Activated gamma-delta T cell treated with anti-CD3 and anti-CD28 coated beads, Interleukin-2, amount 50 U/mL, for 16 hours (primary cell): ENCODE data around the gene PIGA.

Experiments
- DNase-seq: peaks from one replicate; pipeline ENCODE4 v3.0.0-alpha.2; 2020; ENCODE audit warnings: low read depth

The PIGA gene, protein sequence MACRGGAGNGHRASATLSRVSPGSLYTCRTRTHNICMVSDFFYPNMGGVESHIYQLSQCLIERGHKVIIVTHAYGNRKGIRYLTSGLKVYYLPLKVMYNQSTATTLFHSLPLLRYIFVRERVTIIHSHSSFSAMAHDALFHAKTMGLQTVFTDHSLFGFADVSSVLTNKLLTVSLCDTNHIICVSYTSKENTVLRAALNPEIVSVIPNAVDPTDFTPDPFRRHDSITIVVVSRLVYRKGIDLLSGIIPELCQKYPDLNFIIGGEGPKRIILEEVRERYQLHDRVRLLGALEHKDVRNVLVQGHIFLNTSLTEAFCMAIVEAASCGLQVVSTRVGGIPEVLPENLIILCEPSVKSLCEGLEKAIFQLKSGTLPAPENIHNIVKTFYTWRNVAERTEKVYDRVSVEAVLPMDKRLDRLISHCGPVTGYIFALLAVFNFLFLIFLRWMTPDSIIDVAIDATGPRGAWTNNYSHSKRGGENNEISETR

DNA sequence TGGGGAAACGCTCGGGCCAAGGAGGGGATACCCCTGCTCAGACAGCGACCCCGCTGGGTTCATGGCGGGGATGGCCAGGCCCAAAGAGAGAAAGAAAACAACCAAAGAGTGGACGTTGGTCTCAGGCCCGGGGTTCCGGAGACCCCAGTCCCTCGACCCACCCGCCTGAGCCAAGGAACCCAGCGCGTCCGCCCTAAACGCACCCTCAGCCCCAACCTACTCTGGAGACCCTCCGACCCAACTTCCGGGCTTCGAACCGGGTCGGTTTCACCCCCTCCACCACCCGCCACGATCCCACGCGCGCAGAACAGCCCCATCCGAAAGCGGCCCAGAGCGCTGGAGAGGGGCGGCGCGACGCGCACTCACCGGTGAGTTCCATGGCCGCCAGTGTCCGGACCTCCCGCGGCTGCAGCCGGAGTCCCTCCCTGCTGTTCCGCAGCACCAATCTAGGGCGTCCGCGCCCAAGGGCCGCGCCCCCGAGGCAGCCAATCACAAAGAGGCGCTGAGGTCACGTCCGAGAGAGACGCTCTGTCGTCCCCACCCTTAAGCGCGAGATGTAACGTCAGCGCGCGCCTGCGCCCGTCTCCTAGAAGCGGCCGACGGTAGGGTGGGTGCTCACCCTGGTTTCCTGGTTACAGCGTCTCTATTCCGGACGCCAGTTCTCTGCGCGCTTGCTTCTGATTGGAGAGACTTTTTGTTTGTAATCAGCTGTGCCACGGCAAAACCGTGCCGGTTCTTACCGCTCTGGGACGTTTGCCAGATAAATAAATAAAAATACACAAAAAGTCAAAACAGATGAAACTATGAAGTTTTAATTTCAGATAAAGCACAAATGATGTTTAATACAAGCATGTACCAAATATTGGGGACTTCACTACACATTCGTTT, at the start of gene PIGA:
Gene PIGA, minus strand, starts transcription at position 389 of the 888 bp plus-strand sequence. CDS start 3,593 bp downstream, outside the sequence.
- DNase-seq, result peak; percentile 78

DNA sequence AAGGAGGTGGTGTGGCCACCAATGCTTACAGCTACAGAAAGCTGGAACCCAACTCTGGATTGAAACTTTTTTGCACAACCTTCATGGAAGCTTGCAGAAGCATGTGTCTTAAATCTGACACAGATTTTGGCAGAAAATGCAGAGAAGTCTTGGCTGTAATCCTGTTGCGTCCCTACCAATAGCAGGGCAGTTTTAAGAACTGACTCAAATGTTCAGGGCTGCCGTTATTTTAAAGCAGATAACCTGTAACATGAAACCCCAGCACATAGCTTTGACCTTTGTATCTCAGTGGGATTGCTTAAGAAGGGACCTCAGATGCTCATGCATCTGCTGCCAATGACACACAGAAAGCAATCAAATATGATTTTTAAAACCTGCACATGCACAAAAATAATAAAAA, 49.0 kb upstream of the PIGA start, which contains the start of gene VEGFD:
Gene VEGFD, minus strand, starts transcription at position 110 of the 400 bp plus-strand sequence. CDS start 467 bp downstream, outside the sequence.
- no peak for DNase-seq

DNA sequence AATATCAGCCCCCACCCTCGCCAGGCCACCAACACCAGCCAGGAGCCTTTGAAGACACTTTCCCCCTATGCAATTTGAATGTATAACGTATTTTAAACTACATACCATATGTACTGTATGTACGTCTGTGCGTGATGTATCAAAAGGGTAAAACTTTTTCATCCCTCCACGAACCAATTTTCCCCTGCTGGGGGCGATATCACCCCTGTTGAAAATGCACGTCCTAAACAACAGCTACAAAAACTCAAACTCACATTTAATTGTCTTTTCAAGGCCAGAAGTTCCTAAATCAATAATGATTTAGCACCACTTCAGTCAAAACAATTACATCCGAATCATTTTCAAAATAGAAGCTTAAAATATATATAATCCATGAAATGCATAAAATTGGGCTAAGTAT, 47.5 kb upstream of the PIGA start:
- DNase-seq, result no peak

DNA sequence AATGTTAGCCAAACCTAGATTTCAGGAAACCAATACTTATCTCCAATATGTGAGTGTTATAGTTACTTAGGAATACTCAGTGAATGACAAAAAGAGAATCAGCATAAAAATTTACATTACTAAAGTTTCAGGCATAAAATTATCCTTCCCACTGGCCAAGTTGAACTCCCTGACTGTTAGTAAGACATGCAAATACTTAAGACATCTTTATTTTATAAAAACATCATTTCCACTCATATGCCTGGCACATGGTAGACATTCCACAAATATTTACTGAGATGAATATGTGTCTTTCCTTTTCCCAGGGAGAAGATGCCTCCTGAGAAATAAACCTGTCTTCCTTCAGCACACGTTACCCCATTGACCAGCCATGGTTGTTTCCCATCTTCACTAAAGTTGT, 41.6 kb upstream of the PIGA start:
- DNase-seq, result no peak

DNA sequence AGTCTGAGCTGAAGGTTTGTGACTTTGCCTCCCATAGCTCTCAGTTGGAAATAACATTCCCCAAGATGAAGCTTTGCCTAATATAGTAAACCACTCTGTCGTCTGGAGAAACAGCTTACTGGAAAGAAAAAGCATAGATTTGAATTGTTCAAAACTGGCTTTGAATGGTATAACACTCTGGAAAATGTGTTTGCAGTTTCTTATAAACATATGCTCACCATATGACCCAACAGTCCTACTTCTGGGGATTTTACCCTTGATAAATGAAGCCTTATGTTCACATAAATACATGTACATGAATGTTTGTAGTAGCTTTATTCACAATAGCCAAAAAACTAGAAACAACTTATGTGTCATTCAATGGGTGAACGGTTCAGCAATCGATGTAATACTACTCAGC, 38.7 kb upstream of the PIGA start:
- DNase-seq, result no peak

DNA sequence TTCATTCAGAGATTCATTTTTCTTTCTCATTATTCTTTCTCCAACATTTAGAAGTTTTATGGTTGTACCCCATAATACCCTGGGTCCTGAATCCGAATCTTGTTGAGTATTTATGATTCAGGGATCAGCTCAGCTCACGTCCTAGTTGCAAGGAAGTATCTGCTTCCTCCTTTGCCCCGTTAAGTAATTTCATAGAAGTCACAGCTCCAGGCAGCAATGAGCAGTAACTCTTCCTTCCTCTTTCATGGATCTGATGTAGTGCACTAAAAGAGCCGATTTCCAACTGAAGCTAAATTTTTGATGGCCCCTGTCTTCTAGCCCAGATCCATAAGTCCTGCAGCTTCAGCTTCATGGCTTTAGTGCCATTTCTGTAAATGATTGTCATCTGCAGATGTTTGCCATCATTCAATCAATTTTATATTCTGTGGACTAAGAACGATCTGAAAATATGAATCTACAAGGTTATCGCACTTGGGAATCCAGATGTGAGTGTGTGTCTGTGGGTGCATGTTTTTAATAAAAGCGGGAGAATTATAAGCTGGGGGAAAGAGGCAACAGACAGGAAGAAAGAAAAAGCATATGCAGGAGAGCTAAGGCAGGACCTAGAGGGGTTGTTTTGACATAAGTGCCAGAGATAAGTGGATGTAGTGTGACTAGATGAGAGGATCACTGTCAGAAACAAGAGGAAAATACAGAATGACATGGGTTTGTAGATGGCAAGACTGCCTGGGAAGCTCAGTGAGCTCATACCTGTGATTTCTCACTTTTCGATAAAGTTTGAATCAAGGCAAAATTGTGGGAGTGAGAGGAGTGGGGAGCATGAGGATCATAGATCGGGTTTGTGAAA, 31.4 kb upstream of the PIGA start:
- DNase-seq, result no peak

DNA sequence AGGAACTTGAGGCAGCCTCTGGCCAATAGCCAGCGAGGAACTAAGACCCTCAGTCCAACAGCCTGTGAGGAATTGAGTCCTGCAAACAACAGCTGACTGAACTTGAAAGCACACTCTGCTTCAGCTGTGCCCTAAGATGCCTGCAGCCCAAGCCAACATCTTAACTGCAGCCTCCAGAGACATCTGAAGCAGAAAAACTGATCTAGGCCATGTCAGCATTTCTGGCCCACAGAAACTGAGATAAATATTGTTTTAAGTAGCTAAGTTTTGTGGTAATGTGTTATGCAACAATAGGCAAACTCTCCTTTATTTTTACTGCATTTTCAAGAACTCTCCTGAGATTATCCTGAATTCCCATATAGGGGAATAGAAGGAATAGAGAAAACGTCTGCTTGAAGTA, 24.4 kb upstream of the PIGA start:
- DNase-seq, result no peak

DNA sequence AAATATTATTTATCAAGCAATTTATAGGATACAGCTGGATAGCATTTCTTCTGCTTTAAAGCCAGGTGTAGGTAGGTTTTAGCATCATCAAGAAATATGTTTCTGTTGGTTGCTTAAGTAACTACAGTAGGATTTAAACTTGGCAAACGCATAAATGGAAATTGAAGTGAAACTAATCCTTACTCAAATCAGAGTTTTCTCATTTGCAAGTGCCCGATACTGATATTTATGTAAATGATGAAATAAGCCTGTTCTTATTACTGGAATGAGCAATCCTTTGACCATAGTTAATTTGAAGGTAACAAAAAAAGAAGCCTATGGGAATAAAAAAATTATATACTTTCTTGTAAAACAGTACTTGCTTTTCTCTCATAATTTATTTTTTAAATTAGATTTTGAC, 23.2 kb upstream of the PIGA start:
- no peak for DNase-seq

DNA sequence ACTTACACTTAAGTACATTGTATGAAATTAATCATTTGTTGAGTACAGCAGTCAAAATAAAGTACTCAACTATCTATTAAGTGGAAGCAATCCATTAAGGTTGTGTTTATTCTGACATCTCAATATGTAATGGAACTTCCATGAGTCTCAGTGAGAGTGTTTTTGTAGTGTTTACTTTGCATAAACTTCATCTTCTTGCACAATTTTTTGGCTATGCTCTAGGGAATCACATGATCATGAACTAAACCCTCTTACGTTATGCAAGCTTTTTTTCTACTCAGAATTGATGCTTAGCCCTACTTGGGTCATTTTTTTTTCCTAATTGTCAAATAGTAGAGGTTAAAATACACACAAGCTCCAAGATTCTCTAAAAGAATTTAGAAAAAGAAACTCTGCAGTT, 21.1 kb upstream of the PIGA start:
- no peak for DNase-seq

DNA sequence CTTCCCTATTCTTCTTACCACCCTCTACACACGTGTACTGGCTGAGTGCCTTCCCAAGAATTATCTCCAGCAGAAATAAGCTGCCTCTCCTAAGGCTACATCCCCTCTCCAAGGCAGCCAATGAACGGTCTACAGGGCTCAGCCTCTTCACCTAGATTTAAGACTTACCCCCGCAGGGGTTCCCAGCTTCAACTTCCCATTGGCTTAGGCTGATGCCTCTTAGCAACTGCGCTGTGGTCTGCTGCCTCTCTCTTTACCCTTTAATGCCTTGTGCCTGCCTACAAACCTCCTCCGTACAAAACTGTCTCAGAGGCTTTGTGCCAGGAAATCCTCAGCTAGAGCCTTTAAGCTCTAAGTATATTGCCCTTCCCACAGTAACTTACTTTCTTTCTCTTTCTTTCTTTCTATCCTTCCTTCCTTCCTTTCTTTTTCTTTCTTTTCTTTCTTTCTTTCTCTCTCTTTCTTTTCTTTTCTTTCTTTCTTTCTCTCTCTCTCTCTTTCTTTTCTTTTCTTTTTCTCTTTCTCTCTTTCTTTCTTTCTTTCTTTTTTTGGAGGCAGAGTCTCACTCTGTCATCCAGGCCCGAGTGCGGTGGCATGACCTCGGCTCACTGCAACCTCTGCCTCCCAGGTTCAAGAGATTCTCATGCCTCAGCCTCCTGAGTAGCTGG, 15.1 kb upstream of the PIGA start:
- DNase-seq, result no peak

DNA sequence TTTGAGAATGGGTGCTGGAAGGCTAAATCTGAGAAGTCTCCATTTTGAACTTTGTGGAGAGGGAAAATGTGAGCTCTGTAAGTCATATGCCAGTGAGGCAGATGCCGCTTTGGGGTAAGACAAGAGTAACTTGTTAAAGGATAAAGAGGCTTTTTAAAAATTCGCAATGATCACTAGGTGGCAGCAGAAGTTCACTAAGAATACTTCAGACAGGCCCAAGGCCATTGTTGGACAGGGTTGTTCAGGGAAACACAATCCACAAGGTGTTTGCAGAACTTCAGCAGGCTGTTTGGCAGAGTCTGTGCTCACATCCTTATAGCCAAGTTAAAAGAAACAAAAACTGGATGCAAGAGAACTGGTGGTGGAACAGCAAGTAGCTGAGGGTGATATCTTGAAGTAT, 13.7 kb upstream of the PIGA start:
- no peak for DNase-seq

DNA sequence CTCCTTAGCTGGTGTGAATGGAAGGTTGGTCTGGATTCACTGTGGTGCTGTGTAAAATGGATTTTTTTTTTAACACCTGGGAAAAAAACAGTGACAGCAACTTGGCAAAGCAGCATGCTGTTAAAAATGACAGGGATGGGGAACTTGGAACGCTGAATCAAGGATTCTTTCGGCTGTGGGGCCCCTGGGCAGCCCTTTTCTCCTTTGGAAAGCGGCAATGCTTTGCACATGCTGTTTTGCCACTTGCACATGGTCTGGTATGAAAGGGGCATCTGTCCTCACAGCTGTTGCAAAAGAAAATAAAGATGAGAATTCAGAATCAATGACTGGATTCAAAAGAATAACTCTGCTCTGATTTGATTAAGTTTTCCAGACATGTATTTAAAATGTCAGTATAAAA, 10.7 kb upstream of the PIGA start:
- DNase-seq, result no peak

DNA sequence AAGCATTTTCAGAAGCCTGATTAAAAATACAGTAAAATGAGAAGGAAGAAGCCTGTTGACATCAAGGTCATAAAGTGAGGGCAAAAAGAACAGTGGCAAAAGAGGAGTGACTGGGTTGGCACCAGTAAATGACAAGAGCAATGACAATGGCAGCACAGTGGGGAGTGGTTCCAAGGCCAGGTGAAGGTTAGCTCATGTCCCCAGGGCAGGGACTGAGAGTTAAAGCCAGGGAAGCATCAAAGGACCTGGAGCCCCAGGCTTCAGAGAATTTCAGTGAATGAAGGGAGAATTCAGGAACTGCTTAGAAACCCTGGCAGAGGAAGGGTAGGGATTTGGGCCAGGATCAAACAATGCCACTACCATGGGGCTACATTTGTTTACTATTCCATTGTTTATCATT, 8.8 kb upstream of the PIGA start:
- DNase-seq, result no peak

DNA sequence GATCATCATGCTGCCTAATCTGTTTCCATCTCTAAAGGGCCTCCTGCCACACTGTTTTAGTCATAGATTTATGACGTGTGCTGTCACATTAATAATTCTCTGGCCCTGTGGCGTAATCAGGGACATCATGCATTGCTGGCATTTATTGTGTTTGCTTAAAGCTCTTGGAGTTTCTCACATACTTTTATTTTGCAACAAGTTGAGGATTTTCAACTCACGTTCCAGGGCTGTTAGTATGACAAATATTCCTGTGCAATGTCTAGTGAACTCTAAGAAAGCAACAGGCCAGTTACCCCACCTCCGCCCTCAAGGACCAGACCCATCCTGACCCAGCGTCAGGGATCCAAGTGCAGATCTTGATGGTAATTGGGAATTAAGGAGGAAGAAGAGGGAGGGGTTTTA, 7.8 kb upstream of the PIGA start:
- DNase-seq, result no peak

DNA sequence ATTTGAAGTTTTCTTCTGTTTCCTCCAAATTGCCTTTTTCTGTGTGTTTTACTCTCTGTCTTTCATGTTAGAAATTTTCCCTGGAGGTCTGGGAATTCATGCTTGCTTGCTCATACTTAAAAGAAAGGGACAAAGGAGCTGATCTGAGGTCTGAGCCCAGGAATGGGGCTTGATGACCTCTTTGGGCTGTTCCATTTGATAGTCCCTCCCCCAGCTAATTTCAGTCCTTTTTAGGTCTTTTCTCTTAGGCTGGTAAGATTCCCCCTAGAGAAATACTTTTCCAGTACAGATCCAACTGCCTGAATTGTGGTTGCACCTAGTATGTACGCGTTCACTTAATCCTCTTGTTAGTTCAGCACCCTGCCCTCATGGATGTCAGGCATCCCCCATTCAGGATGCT, 5.5 kb upstream of the PIGA start:
- no peak for DNase-seq

DNA sequence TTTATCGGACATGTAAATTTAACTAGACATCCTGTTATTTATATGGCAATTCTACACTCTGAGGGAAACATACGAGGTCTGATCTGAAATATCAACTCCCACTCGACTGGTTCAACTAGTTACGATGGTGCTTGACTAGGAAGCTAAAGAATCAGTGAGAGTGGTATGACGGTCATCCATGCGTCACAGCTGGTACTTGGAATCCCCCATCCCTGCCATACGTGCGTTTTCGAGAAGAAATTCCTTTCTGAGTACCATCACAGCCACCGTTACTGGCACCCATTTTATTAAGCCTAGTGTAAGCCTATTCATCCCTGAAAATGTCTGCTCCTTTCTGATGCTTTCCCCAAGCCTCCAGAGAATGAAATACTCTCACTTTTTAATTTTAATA, 695 bp upstream of the PIGA start:
- DNase-seq, result no peak

DNA sequence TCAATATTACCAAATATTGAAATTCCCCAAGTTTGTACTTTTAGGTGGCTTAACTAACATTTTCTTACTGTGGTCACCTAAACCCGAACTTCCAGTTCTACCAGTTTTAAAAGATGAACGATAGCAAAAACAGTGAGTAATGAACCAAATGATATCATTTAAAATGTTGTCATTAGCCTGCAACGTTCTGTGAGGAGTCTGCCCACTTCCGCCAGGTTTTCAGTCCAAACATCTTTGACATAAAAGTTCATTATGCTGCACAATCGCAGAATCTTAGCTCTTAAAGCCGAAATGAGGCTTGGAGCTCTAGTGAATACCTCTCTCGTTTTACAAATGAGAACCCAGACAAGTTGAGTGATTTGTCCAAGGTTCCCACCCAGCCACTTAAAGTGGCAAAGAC, 762 bp downstream of the PIGA start:
- DNase-seq, result no peak

DNA sequence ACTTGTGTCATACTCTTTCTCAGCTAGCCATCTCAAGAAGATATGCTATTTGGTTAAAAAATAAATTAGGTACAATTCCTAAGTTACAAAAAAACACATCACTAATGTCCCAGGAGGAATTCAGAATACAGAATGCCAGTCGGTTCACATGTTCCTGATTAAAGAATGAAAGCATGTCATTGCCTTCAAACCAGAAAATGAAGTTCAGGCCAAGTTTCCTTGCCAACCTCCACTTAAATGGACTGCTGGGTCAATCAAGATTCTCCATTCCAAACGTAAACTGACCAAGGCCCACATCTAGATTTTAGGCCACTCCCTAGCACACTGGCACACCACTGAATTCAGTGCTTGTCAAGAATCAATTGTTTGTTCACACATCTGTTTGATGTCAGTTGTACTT, 6.5 kb downstream of the PIGA start:
- DNase-seq, result no peak

DNA sequence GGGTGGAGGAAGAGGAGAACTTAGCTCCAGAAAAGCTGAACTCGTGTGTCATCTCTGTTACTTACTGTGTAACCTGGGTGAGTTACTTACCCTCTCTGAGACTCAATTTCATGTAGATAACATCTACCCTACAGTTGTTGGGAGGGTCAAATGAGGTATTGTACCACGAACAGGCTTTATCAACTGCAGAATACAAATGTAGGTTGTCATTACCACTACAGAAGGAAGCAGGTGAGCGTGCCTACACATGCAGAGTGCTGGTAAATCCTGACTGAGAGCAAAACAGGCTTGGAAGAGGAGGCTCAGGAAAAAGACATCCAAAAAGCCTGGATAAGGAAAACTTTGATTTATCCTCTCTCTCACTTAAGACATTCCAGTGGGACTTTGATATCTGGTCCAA, 7.2 kb downstream of the PIGA start:
- DNase-seq, result no peak

DNA sequence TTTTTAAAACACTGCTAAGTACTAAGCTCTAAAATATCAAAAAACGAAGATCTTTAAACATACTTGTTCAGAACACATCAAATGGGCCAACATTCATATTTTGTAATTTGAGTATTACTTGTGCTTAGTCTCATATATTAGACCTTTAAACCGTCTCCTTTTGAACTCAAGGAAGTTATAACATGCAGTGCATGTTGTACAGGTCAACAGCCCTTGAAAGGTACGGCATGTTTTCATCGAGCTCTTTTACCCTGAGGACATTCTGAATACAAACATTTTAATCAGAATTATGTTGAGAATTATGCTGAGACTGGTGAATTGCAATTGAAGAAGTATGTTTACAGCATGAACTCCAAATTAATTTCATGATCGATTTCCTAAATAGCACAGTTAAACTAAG, 12.9 kb downstream of the PIGA start:
- no peak for DNase-seq

DNA sequence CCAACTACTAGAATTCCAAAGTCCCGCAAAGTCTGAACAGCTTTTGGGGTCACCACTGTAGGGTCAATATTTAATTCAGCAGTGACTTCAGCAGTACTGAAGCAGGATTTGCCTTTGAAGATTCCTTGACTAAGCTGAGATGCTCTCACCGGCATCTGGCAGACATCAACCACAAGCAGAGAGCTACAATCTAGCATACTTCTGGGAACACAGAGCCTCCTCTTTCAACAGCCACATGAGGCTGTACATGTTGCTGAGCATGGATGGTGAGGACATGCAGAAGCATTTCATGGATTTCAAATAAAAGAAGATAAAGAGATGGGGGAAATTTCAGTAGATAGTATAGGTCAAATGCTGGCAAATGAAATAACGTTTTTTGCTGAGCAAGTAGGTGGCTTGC, 13.3 kb downstream of the PIGA start:
- DNase-seq, result no peak

DNA sequence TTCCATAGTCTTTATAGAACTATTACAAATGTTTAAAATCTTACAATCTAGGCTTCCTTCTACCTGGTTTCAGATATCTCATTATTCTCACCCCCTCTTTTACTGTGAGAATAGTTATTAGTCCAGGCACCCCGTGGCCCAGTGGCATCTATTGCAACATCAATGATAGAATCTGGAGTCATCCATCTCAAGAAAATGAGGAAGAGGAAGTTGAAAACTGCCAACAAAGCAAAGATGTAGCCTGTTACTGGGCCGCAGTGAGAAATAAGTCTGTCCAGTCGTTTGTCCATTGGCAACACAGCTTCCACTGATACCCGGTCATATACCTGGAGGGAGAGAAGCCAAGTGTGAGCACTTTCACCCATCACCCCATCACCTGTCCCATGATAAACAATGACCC, 13.9 kb downstream of the PIGA start:
- no peak for DNase-seq
